Glomerular visceral epithelial cell (primary cell): ENCODE results near the gene MIEN1.
A peak's percentile ranks its signal among the peaks of the same experiment; 100 is the strongest.
"Not testable (repeated sequence)": the region's sequence is repeated elsewhere in the genome, so short reads cannot be mapped to it uniquely, and the experiment has no call there.

Source experiments
- DNase-seq: peaks from one replicate; pipeline ENCODE4 v3.0.0-alpha.2; 2016; ENCODE audit errors: extremely low spot score

MIEN1 gene

GRCh38 chr17:39716073-39716818 is 14.1 kb downstream of the MIEN1 start:
- DNase-seq: no peak

- no peak for DNase-seq
These were observed 14.8 kb downstream of the MIEN1 start for GRCh38 chr17:39715375-39716072.

GRCh38 chr17:39714234-39714633 is 16.1 kb downstream of the MIEN1 start:
- no peak for DNase-seq

- DNase-seq: no peak
These were observed 18.5 kb downstream of the MIEN1 start for GRCh38 chr17:39711851-39712250.

GRCh38 chr17:39711071-39711470 is 19.3 kb downstream of the MIEN1 start:
- not testable (repeated sequence) for DNase-seq

GRCh38 chr17:39709998-39710964 is 20.1 kb downstream of the MIEN1 start:
- no peak for DNase-seq

- no peak for DNase-seq
These were observed 20.9 kb downstream of the MIEN1 start for GRCh38 chr17:39709319-39709997.

GRCh38 chr17:39706921-39707337 is 23.4 kb downstream of the MIEN1 start:
- no peak for DNase-seq

- no peak for DNase-seq
These were observed 23.9 kb downstream of the MIEN1 start for GRCh38 chr17:39706383-39706782.

- no peak for DNase-seq
These were observed 24.5 kb downstream of the MIEN1 start for GRCh38 chr17:39705786-39706348.

GRCh38 chr17:39704821-39705551 is 25.3 kb downstream of the MIEN1 start:
- no peak for DNase-seq

- DNase-seq: no peak
These were observed 26.4 kb downstream of the MIEN1 start for GRCh38 chr17:39703913-39704312.

GRCh38 chr17:39702901-39703893 is 27.1 kb downstream of the MIEN1 start:
- DNase-seq: no peak

- no peak for DNase-seq
These were observed 28.4 kb downstream of the MIEN1 start for GRCh38 chr17:39701784-39702422.

- DNase-seq: no peak
These were observed 29.1 kb downstream of the MIEN1 start for GRCh38 chr17:39701012-39701783.

GRCh38 chr17:39700148-39700987 is 30.0 kb downstream of the MIEN1 start:
- peak; percentile 25 for DNase-seq

GRCh38 chr17:39699818-39700147 is 30.5 kb downstream of the MIEN1 start, which contains the start of gene ERBB2:
TSS of gene ERBB2 (plus strand) at chr17:39700064. CDS start at chr17:39700239, 175 bp downstream.
- peak; percentile 80 for DNase-seq
